ENCODE measurements around the gene CHST12. TPM values are rescaled to one million over a fixed set of nuclear protein-coding genes. Genes with fewer than 3 reads are reported as not detected.

CHST12 gene
- total and polyA plus RNA-seq, 5 donors from 2014 or later: 14.1 to 27.8 (median 20.2) TPM

DNA sequence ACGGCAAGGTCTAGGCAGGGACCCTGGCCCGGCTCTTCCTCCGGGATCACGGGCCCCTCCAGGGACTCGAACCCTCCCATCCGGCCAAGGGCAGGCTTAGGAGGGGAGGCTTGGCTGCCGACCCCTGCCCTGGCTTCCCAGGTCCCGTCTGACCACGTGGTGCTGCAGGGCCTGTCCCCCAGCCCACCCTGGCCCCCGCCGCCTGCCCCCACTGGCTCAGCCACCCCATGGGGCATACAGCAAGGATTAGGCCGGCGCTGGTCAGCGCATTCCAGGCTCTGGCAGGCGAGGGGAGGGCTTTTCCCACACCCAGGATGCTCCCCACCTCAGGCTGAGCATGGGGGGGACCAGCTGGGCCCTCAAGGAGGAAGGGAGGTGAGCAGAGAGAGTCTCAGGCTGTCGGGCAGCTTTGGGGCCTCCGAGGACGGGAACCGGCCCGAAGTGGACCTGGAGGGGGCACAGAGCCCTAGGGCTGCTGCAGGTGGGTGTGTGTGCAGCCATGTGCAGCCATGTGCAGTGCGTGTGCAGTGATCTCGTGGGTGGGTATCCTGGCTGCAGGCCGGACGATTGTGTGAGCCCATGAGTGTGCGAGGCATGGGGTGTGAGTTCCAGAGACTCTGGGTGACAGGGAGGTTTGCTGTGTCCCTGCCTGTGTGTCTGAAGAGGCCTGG, 73.5 kb downstream of the CHST12 start:
- Mint-ChIP-seq H3K4me1 (peaks cover 0 to 14% (median 0%) of the 10 kb centered on the region in 4 donors), H3K9me3 (no peaks in the 10 kb centered on the region), H3K27ac (no peak overlapping the region), H3K36me3 (no peaks in the 10 kb centered on the region), H3K4me3 (no peak overlapping the region), H3K27me3 (no peaks in the 10 kb centered on the region)
- no peak for DNase-seq
- no peaks in the 10 kb centered on the region for H3K27me3 ChIP-seq (ENCODE audit: control insufficient read depth, insufficient read depth, low read length)
- ATAC-seq (ENCODE audit: low read depth in 2 of 2): no peak
- peaks cover 12% of the 10 kb centered on the region for H3K4me1 ChIP-seq (ENCODE audit: control insufficient read depth, insufficient read depth, low read length, poor library complexity, severe bottlenecking)
- H3K36me3 ChIP-seq (ENCODE audit: control insufficient read depth, insufficient read depth, low read length): no peaks in the 10 kb centered on the region
- no peak overlapping the region for H3K4me3 ChIP-seq (ENCODE audit: low read depth, low read length)
- no peak overlapping the region for H3K27ac ChIP-seq (ENCODE audit: insufficient read depth, low read length, poor library complexity, severe bottlenecking)
- H3K9me3 ChIP-seq (ENCODE audit: control insufficient read depth in 2 of 2, low read length in 2 of 2): no peaks in the 10 kb centered on the region

DNA sequence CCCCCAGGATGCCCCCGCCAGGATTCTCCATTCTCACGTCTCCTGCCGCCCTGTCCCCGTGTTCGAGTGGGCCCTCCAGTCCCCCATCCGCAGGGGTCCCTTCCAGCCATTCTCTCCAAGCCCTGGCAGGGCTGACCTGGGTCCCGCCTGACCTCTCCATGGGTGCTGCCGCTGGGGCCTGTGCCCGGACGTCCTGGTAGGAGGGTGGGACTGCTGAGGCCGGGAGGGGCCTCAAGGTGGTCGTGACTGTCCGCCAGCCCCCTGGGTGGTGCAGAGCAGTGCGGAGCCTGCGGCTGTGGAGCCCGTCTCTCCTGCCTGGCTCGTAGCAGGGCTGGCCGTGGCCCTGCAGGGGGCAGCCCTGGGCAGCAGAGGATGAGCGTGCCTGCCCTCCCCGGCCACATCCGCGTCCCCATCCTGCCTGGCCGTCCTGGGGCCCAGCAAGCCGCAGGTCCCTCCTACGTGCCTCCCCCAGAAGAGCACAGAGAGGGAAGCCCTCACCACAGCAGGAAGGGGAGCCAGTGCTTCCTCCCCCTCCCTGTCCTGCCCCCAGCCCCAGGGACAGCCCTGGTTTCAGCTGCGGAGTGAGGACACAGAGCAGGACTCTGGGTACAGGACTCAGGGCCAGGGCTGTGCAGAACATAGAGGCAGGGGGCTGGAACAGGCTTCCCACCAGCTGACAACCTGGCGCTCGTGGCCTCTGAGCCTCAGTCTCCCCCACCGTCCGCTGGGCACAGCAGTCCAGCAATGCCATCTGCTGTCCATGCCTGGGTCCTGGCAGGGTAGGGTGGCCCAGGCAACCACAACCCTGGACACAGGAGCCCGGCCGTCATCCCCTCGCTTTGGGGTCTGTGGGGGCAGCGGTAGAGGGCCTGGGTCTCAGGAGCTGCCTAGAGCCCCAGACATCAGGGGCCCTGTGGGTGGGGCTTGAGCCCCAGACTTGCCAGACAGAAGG, 74.3 kb downstream of the CHST12 start:
- Histone ChIP-seq H3K36me3 (ENCODE audit: control insufficient read depth, insufficient read depth, low read length) (no peaks in the 10 kb centered on the region), H3K27me3 (ENCODE audit: control insufficient read depth, insufficient read depth, low read length) (no peaks in the 10 kb centered on the region), H3K4me3 (ENCODE audit: low read depth, low read length) (no peak overlapping the region), H3K27ac (ENCODE audit: insufficient read depth, low read length, poor library complexity, severe bottlenecking) (no peak overlapping the region), H3K4me1 (ENCODE audit: control insufficient read depth, insufficient read depth, low read length, poor library complexity, severe bottlenecking) (peaks cover 12% of the 10 kb centered on the region), H3K9me3 (ENCODE audit: control insufficient read depth in 2 of 2, low read length in 2 of 2) (peaks cover 0 to 2% of the 10 kb centered on the region in 2 experiments)
- peak; percentile 40 to 86 (median 74) for DNase-seq
- peak overlapping the region in 1 of 4 donors; percentile 21 for H3K4me3 Mint-ChIP-seq
- H3K9me3 Mint-ChIP-seq: no peaks in the 10 kb centered on the region
- H3K27ac Mint-ChIP-seq: no peak overlapping the region
- no peaks in the 10 kb centered on the region for H3K36me3 Mint-ChIP-seq
- no peaks in the 10 kb centered on the region for H3K27me3 Mint-ChIP-seq
- peaks cover 0 to 14% (median 0%) of the 10 kb centered on the region in 4 donors for H3K4me1 Mint-ChIP-seq
- ATAC-seq (ENCODE audit: low read depth in 2 of 2): peak; percentile 91 to 93

DNA sequence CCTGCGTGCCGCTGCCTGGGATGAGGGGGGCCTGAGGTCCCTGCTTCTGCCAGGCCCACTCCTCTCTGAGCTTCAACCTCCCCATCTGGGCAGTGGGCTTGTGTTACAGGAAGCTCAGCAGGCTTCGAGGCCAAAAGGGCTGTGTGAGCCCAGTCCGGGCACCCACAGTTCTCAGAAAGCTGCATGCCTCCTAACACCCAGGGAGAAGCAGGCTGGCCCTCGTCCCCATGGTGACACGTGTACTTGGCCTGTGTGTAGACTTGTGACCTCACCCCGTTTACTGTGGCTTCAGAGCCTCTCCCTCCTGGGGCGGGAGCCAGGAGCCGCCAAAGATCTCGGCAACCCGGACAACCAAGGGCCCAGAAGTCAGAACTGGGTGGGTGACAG, 75.0 kb downstream of the CHST12 start:
- no peak for DNase-seq
- Mint-ChIP-seq H3K4me3 (no peak overlapping the region), H3K4me1 (peaks cover 0 to 14% (median 0%) of the 10 kb centered on the region in 4 donors), H3K36me3 (peaks cover 3% of the 10 kb centered on the region), H3K27ac (no peak overlapping the region), H3K9me3 (no peaks in the 10 kb centered on the region), H3K27me3 (no peaks in the 10 kb centered on the region)
- H3K4me1 ChIP-seq (ENCODE audit: control insufficient read depth, insufficient read depth, low read length, poor library complexity, severe bottlenecking): peaks cover 12% of the 10 kb centered on the region
- no peaks in the 10 kb centered on the region for H3K36me3 ChIP-seq (ENCODE audit: control insufficient read depth, insufficient read depth, low read length)
- H3K9me3 ChIP-seq (ENCODE audit: control insufficient read depth in 2 of 2, low read length in 2 of 2): peaks cover 0 to 7% of the 10 kb centered on the region in 2 experiments
- H3K27ac ChIP-seq (ENCODE audit: insufficient read depth, low read length, poor library complexity, severe bottlenecking): no peak overlapping the region
- no peaks in the 10 kb centered on the region for H3K27me3 ChIP-seq (ENCODE audit: control insufficient read depth, insufficient read depth, low read length)
- no peak for ATAC-seq (ENCODE audit: low read depth in 2 of 2)
- no peak overlapping the region for H3K4me3 ChIP-seq (ENCODE audit: low read depth, low read length)

DNA sequence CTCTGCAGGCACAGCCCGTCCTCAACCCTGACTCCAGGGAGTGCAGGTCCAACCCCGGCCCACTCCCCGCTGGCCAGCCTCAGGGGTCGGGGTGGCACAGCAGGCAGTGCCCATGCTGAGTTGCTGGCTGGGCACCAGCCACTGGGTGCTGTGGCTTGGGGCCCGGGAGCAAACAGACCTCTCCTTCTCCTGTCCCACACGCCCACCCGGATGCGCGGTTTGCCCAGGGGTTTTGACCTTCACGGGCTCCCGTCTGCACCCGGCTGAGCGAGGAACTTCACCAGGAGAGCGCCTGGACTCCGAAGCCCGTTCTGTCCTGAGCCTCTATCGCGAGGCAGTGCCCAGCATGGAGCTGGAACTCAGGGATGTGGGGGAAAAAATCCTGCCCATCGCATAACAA, 75.4 kb downstream of the CHST12 start:
- DNase-seq (no peak), ATAC-seq (ENCODE audit: low read depth in 2 of 2) (no peak)
- Mint-ChIP-seq H3K9me3 (no peaks in the 10 kb centered on the region), H3K4me3 (no peak overlapping the region), H3K4me1 (peaks cover 0 to 14% (median 0%) of the 10 kb centered on the region in 4 donors), H3K27ac (no peak overlapping the region), H3K27me3 (no peaks in the 10 kb centered on the region), H3K36me3 (peaks cover 3% of the 10 kb centered on the region)
- peaks cover 0 to 7% of the 10 kb centered on the region in 2 experiments for H3K9me3 ChIP-seq (ENCODE audit: control insufficient read depth in 2 of 2, low read length in 2 of 2)
- H3K4me1 ChIP-seq (ENCODE audit: control insufficient read depth, insufficient read depth, low read length, poor library complexity, severe bottlenecking): peaks cover 12% of the 10 kb centered on the region
- no peaks in the 10 kb centered on the region for H3K27me3 ChIP-seq (ENCODE audit: control insufficient read depth, insufficient read depth, low read length)
- no peak overlapping the region for H3K4me3 ChIP-seq (ENCODE audit: low read depth, low read length)
- H3K27ac ChIP-seq (ENCODE audit: insufficient read depth, low read length, poor library complexity, severe bottlenecking): no peak overlapping the region
- no peaks in the 10 kb centered on the region for H3K36me3 ChIP-seq (ENCODE audit: control insufficient read depth, insufficient read depth, low read length)

DNA sequence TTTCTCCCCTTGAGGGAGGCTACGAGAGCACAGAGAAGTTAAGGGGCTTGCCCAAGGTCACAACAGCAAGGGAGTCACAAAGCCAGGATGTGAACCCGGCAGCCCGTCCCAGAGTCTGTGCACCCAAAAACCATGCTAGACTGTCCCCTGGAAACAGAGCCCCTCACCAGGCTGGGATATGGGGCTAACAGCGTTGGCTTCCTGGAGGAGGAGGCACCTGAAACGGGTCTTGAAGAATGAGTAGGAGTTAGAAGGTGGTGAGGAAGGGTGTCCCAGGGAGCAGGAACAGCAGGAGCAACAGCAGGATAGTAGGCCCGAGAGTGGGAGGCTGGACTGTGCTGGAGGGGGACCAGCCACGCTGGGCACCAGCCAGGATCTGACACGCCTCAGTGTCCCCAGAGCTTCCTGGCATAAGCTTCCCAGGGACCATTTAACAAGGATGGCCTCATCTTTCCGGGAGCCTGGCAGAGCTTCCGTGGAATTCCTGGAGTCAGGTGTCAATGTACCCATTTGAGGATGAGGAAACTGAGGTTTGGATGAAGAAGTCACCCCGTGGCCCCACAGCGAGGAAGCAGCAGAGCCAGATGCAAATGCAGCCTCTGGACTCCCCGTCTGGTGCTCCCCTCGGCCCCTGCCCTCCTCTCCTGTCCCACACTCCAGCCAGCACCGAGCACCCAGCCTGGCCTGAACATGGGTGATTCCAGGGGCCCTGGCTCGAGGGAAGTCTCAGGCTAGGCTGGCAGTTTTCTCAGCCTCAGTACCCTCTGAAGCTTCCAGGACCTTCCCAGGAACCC, 76.1 kb downstream of the CHST12 start:
- H3K36me3 ChIP-seq (ENCODE audit: control insufficient read depth, insufficient read depth, low read length): no peaks in the 10 kb centered on the region
- Mint-ChIP-seq H3K27ac (no peak overlapping the region), H3K4me1 (peaks cover 0 to 14% (median 0%) of the 10 kb centered on the region in 4 donors), H3K27me3 (no peaks in the 10 kb centered on the region), H3K36me3 (peaks cover 3% of the 10 kb centered on the region), H3K9me3 (no peaks in the 10 kb centered on the region), H3K4me3 (no peak overlapping the region)
- peaks cover 0 to 7% of the 10 kb centered on the region in 2 experiments for H3K9me3 ChIP-seq (ENCODE audit: control insufficient read depth in 2 of 2, low read length in 2 of 2)
- H3K27ac ChIP-seq (ENCODE audit: insufficient read depth, low read length, poor library complexity, severe bottlenecking): no peak overlapping the region
- peaks cover 12% of the 10 kb centered on the region for H3K4me1 ChIP-seq (ENCODE audit: control insufficient read depth, insufficient read depth, low read length, poor library complexity, severe bottlenecking)
- no peak overlapping the region for H3K4me3 ChIP-seq (ENCODE audit: low read depth, low read length)
- H3K27me3 ChIP-seq (ENCODE audit: control insufficient read depth, insufficient read depth, low read length): no peaks in the 10 kb centered on the region
- no peak for ATAC-seq (ENCODE audit: low read depth in 2 of 2)
- no peak for DNase-seq

DNA sequence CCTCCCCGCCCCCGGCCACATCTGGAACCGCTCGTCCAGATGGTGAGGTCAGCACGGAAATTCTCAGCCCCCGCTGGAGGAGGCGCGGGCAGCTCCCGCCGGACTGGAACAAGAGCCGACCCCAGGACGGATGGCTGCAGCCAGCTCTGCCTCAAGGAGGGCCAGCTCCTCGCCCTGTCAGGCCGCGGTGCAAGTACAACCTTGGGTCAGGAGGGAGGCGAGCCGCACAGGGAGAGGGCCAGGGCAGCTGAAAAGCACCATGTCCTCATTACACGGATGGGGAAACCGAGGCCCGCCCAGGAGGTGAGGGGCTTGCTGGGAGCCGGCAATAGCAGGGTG, 76.6 kb downstream of the CHST12 start:
- Mint-ChIP-seq H3K4me1 (peaks cover 0 to 14% (median 0%) of the 10 kb centered on the region in 4 donors), H3K4me3 (no peak overlapping the region), H3K36me3 (peaks cover 3% of the 10 kb centered on the region), H3K27me3 (no peaks in the 10 kb centered on the region), H3K9me3 (peaks cover 0 to 2% (median 0%) of the 10 kb centered on the region in 7 donors), H3K27ac (no peak overlapping the region)
- peaks cover 12% of the 10 kb centered on the region for H3K4me1 ChIP-seq (ENCODE audit: control insufficient read depth, insufficient read depth, low read length, poor library complexity, severe bottlenecking)
- H3K9me3 ChIP-seq (ENCODE audit: control insufficient read depth in 2 of 2, low read length in 2 of 2): peaks cover 0 to 7% of the 10 kb centered on the region in 2 experiments
- H3K27me3 ChIP-seq (ENCODE audit: control insufficient read depth, insufficient read depth, low read length): no peaks in the 10 kb centered on the region
- DNase-seq (no peak), ATAC-seq (ENCODE audit: low read depth in 2 of 2) (no peak)
- H3K27ac ChIP-seq (ENCODE audit: insufficient read depth, low read length, poor library complexity, severe bottlenecking): no peak overlapping the region
- H3K36me3 ChIP-seq (ENCODE audit: control insufficient read depth, insufficient read depth, low read length): no peaks in the 10 kb centered on the region
- no peak overlapping the region for H3K4me3 ChIP-seq (ENCODE audit: low read depth, low read length)

DNA sequence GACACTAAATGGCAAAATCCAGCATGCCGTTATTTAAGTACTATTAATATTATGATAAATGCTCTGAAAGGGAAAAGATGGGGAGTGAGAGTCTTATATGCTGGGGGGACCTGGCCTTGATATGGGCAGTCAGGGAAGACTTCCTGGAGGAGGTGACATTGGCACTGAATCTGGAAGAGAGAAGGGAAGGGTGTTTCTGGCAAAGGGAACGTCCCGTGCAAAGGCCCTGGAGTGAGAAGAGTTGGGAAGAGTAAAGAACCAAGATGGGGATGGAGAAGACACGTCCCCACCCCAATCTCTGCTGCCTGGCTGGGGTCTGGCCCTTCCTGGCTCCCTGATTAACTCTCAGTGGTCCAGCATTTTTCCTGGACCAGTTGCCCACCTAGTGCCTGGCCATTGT, 77.8 kb downstream of the CHST12 start:
- Histone ChIP-seq H3K4me3 (ENCODE audit: low read depth, low read length) (no peak overlapping the region), H3K9me3 (ENCODE audit: control insufficient read depth in 2 of 2, low read length in 2 of 2) (peaks cover 0 to 7% of the 10 kb centered on the region in 2 experiments), H3K27me3 (ENCODE audit: control insufficient read depth, insufficient read depth, low read length) (no peaks in the 10 kb centered on the region), H3K4me1 (ENCODE audit: control insufficient read depth, insufficient read depth, low read length, poor library complexity, severe bottlenecking) (peaks cover 12% of the 10 kb centered on the region), H3K27ac (ENCODE audit: insufficient read depth, low read length, poor library complexity, severe bottlenecking) (no peak overlapping the region), H3K36me3 (ENCODE audit: control insufficient read depth, insufficient read depth, low read length) (no peaks in the 10 kb centered on the region)
- no peak for DNase-seq
- no peak for ATAC-seq (ENCODE audit: low read depth in 2 of 2)
- Mint-ChIP-seq H3K4me3 (no peak overlapping the region), H3K27me3 (no peaks in the 10 kb centered on the region), H3K27ac (no peak overlapping the region), H3K9me3 (peaks cover 0 to 3% (median 0%) of the 10 kb centered on the region in 7 donors), H3K36me3 (peaks cover 3% of the 10 kb centered on the region), H3K4me1 (peaks cover 0 to 14% (median 0%) of the 10 kb centered on the region in 4 donors)

Measured in CD4-positive, CD25-positive, alpha-beta regulatory T cell (primary cell).